HEK293T (cell line): ENCODE measurements around the gene PCDH10.

Source experiments
- ARNT ChIP-seq: fragments of 450-650 bp; IDR thresholded peaks from 2 replicates; pipeline ENCODE4 v1.6.1; 2017; ENCODE audit warnings: mild to moderate bottlenecking
- CTBP1 ChIP-seq: fragments of 450-650 bp; IDR thresholded peaks from 2 replicates; pipeline ENCODE4 v1.6.1; 2016; ENCODE audit warnings: borderline replicate concordance
- ELF4 ChIP-seq: fragments of 450-650 bp; IDR thresholded peaks from 2 replicates; pipeline ENCODE4 v1.6.1; 2017; ENCODE audit warnings: antibody characterized with exemption
- FOXA1 ChIP-seq: fragments of 450-650 bp; IDR thresholded peaks from 2 replicates; pipeline ENCODE4 v1.6.1; 2016; ENCODE audit warnings: mild to moderate bottlenecking
- HDGF ChIP-seq: fragments of 450-650 bp; IDR thresholded peaks from 2 replicates; pipeline ENCODE4 v1.6.1; 2017; ENCODE audit warnings: antibody characterized with exemption, borderline replicate concordance
- L3MBTL2 ChIP-seq: fragments of 450-650 bp; conservative IDR thresholded peaks from 2 replicates; pipeline ENCODE4 v1.6.1; 2016; ENCODE audit warnings: mild to moderate bottlenecking
- NFRKB ChIP-seq: fragments of 450-650 bp; IDR thresholded peaks from 2 replicates; pipeline ENCODE4 v1.6.1; 2016; ENCODE audit warnings: mild to moderate bottlenecking, moderate library complexity
- SP1 ChIP-seq: fragments of 450-650 bp; IDR thresholded peaks from 2 replicates; pipeline ENCODE4 v1.6.1; 2017
- TARDBP ChIP-seq: fragments of 450-650 bp; IDR thresholded peaks from 2 replicates; pipeline ENCODE4 v1.6.1; 2016
- ZNF384 ChIP-seq: fragments of 450-650 bp; IDR thresholded peaks from 2 replicates; pipeline ENCODE4 v1.6.1; 2016
- TF ChIP-seq, protein P1 (sequence below): fragments of 450-650 bp; IDR thresholded peaks from 2 replicates; pipeline ENCODE4 v1.6.1; 2016

DNA sequence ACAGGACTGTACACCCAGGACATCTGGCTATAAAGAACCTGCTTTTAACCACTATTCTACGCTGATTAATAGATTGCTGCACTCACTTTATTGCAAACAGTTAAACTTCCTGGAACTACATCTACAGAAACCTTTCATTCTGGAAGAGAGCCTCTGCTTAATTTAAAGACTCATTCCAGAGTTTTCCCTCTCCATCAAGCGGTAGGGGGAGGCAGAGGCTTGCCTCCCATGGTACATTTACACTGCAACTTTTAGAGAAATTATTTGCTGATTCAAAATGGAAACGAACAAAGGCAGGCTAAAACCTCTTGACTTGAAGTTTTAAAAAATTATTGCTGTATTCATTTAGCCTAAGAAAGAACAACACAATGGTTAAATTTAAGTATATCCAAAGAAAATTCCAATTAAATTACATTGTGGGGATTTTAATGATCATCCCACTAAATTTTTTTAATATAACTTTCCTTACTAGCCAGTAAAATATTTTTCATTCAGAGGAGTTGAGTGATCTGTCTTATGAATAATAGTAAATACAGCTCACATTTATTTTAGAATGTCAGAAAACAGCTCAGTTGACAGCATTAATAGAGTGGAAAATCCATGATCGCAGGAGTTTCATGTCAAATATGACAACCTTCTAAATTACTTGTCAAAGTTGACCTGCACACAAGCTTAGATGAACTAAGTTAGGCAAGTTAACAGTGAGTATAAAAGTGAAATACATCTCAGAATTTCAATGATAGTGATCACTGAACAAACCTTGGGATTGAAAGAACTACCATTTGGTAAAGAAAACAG lies 46.3 kb upstream of the PCDH10 start:
- TF ChIP-seq FOXA1 (no peak), ELF4 (no peak), ARNT (no peak), L3MBTL2 (no peak), CTBP1 (no peak), ZNF384 (no peak), HDGF (no peak), TARDBP (no peak), SP1 (no peak), NFRKB (no peak)
- TF ChIP-seq, protein P1, sequence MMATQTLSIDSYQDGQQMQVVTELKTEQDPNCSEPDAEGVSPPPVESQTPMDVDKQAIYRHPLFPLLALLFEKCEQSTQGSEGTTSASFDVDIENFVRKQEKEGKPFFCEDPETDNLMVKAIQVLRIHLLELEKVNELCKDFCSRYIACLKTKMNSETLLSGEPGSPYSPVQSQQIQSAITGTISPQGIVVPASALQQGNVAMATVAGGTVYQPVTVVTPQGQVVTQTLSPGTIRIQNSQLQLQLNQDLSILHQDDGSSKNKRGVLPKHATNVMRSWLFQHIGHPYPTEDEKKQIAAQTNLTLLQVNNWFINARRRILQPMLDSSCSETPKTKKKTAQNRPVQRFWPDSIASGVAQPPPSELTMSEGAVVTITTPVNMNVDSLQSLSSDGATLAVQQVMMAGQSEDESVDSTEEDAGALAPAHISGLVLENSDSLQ = no peak
